HG03457 (cell line): Measurements from ENCODE around the gene GLOD5.

ENCODE experiments used
- ATAC-seq: cut with Tn5 transposase; IDR thresholded peaks from one replicate; pipeline ENCODE4 v1.9.1; 2021; ENCODE audit warnings: moderate number of reproducible peaks; ENCODE audit not compliant: unreplicated experiment

The GLOD5 gene

GRCh38 chrX:48753708-48754228 is 7.8 kb upstream of the GLOD5 start:
- no peak for ATAC-seq

- no peak for ATAC-seq
Measured at GRCh38 chrX:48754238-48754637, 7.3 kb upstream of the GLOD5 start.

GRCh38 chrX:48769230-48769629 is 7.7 kb downstream of the GLOD5 start:
- ATAC-seq = no peak

GRCh38 chrX:48770296-48770695 is 8.7 kb downstream of the GLOD5 start:
- no peak for ATAC-seq

- no peak for ATAC-seq
Measured at GRCh38 chrX:48772602-48773001, 11.1 kb downstream of the GLOD5 start.

- no peak for ATAC-seq
Measured at GRCh38 chrX:48776818-48777439, 15.4 kb downstream of the GLOD5 start.

GRCh38 chrX:48779399-48779798 is 17.9 kb downstream of the GLOD5 start:
- no peak for ATAC-seq

- no peak for ATAC-seq
Measured at GRCh38 chrX:48781705-48782104, 20.2 kb downstream of the GLOD5 start.

- no peak for ATAC-seq
Measured at GRCh38 chrX:48782216-48782615, 20.7 kb downstream of the GLOD5 start.

GRCh38 chrX:48782795-48783194 is 21.2 kb downstream of the GLOD5 start:
- no peak for ATAC-seq

- no peak for ATAC-seq
Measured at GRCh38 chrX:48784726-48785125, 23.2 kb downstream of the GLOD5 start.

- ATAC-seq = no peak
Measured at GRCh38 chrX:48785186-48785539, 23.6 kb downstream of the GLOD5 start.

GRCh38 chrX:48785540-48786214 is 24.1 kb downstream of the GLOD5 start:
- ATAC-seq = no peak

GRCh38 chrX:48786341-48786800 is 24.8 kb downstream of the GLOD5 start, which contains the start of gene GATA1:
Gene GATA1, plus strand, starts transcription at chrX:48786590. Its CDS starts 4,520 bp downstream, at chrX:48791110.
- ATAC-seq = no peak

- ATAC-seq = no peak
Measured at GRCh38 chrX:48786825-48787504, 25.4 kb downstream of the GLOD5 start.

GRCh38 chrX:48787505-48788443 is 26.2 kb downstream of the GLOD5 start:
- no peak for ATAC-seq

GRCh38 chrX:48789366-48790220 is 28.0 kb downstream of the GLOD5 start:
- no peak for ATAC-seq

GRCh38 chrX:48790477-48790876 is 28.9 kb downstream of the GLOD5 start:
- ATAC-seq = no peak

- no peak for ATAC-seq
Measured at GRCh38 chrX:48791063-48791820, 29.7 kb downstream of the GLOD5 start.
